Cerebellar cortex (tissue), 1 donor: ENCODE data around the gene ABHD5.
A peak's percentile ranks its signal among the peaks of the same experiment; 100 is the strongest.

Experiments
- DNase-seq: peaks from one replicate; pipeline ENCODE4 v3.0.0-alpha.2; 2015; ENCODE audit warnings: low spot score

The ABHD5 gene

GRCh38 chr3:43685921-43686320 is 4.8 kb upstream of the ABHD5 start:
- DNase-seq = no peak

GRCh38 chr3:43686333-43686699 is 4.4 kb upstream of the ABHD5 start:
- DNase-seq = no peak

- no peak for DNase-seq
Measured at GRCh38 chr3:43686700-43687498, 3.8 kb upstream of the ABHD5 start.

- DNase-seq = no peak
Measured at GRCh38 chr3:43687499-43687811, 3.3 kb upstream of the ABHD5 start.

GRCh38 chr3:43688245-43688650 is 2.5 kb upstream of the ABHD5 start:
- no peak for DNase-seq

DNA sequence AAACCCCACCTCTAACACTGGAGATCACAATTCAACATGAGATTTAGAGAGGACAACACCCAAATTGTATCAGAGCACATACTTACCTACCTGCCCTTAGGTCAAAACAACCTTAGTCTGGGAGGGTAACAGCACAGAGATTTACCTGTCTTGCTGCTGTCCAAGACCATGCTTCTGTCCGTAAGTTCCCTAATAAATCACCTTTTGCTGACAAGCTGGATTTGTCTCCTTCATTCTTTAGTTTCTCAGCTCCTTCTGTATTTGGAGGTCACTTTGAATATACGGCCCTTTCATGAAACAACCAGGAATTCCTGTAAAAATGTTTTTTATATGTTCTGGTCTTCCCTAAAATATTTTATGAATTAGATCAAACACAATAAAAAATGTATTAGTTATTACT is 1.6 kb upstream of the ABHD5 start:
- no peak for DNase-seq

DNA sequence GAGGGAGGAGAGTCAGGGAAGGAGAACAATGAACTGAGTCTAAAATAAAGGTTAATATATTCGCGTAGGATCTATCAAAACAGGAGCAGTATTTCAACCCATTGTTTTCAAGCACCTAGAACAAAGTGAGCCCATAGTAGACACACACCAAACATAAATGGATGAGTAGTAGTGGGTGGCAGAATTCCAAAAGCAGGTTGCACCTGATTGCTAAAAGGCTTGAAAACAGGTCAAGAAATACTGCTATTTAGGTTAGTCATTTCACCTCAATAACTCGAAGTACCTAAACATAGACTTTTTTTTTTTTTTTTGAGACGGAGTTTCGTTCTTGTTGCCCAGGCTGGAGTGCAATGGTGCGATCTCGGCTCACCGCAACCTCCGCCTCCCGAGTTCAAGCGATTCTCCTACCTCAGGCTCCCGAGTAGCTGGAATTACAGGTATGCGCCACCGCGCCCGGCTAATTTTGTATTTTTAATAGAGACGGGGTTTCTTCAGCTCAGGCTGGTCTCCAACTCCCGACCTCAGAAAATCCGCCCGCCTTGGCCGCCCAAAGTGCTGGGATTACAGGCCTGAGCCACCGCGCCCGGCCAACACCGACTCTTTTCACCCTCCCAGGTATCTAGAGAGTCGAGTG is 855 bp upstream of the ABHD5 start:
- DNase-seq = peak; percentile 47

- DNase-seq = peak; percentile 72
Measured at GRCh38 chr3:43691120-43691995, 620 bp downstream of the ABHD5 start.

GRCh38 chr3:43692085-43692855 is 1.5 kb downstream of the ABHD5 start:
- no peak for DNase-seq

GRCh38 chr3:43692971-43693370 is 2.2 kb downstream of the ABHD5 start:
- no peak for DNase-seq

DNA sequence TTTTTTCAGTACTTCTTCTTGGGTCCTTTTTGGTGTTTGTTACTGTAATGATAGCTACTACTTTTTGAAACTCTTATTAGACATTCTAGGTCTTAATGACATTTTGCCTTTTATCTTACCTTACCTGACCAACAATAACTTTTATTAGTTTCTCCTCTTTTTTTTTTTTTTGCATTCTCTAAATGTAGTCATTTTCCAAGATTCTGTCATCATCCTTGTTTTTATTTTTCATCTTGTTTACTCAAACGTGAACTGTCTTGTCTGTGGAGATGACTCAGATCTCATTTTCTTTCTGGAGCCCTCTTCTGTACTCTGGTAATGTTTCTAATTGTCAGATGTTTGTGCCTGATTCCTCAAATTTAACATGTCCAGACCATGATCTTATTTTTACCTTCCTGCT is 2.9 kb downstream of the ABHD5 start:
- no peak for DNase-seq

- no peak for DNase-seq
Measured at GRCh38 chr3:43695443-43695842, 4.7 kb downstream of the ABHD5 start.

DNA sequence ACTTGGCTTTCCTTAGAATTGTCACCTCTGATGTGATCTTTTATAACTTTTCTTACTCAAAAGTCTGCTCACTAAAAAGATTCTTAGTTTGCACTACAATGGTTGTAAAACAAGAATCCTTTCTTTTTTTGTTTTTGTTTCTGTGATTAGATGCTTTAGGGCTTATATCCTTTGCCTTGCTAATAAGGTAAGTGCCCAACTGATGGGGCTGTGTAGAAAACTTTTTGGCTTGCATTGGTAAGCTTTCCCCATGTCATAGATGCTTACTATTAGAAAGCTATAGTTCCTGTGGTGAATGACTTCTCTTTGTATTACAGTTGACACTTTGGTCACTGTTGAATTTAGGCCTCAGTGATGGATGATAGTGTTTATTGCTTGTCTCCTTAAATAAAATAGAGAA is 5.1 kb downstream of the ABHD5 start:
- no peak for DNase-seq

DNA sequence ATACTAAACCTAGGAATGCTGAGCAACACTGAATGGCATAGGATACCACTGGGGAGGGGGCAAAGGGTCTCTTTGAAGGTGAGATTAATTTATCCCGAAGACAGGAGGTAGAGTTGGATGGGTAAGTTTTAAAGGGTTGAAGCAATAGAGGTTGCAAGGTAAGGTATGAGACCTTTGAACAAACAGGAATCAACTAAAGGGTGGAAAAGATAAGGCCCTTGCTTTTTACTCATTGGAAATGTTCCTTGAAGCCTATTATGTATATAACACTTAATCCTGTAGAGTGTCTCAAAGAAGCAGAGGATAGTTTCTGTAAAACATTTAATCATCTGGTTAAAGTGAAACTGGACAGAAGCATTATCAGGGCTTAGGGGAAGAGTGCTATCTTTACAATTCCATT is 5.7 kb downstream of the ABHD5 start:
- DNase-seq = no peak

GRCh38 chr3:43696881-43697280 is 6.1 kb downstream of the ABHD5 start:
- no peak for DNase-seq

GRCh38 chr3:43699864-43700263 is 9.1 kb downstream of the ABHD5 start:
- no peak for DNase-seq

DNA sequence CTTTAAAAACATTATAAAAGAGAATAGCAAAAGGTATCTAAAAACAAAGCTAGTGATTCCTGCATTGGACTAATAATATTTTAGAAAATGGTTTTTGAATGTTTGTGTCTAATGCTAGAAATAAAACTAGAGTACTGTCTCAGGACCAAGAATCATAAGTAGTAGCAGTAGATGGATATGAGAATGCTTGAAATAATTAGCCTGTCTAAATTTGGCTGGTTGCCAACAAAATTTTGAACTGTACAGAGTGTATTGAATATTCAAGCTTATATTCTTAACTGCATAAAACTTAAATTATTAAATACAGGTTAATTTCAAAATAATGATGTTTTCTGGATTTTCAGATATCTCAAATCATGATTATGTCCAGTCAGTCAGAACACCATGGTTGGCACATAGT is 14.0 kb downstream of the ABHD5 start:
- DNase-seq = no peak

DNA sequence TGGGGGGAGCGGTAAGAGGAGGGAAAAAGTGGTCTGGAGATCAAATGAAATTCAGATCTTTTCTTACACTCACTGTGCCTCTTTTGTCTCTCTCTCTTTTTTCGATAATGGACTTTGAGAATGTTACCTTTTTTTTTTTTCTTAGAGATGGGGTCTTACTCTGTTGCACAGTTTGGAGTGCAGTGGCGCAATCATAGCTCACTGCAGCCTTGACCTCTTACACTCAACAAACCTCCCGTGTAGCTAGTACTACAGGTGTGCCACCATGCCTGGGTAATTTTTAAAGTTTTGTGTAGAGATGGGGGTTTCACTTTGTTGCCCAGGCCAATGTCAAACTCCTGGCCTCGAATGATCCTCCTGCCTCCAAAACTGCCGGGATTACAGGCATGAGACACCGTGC is 15.6 kb downstream of the ABHD5 start:
- DNase-seq = no peak

- DNase-seq = no peak
Measured at GRCh38 chr3:43707266-43707665, 16.5 kb downstream of the ABHD5 start.

DNA sequence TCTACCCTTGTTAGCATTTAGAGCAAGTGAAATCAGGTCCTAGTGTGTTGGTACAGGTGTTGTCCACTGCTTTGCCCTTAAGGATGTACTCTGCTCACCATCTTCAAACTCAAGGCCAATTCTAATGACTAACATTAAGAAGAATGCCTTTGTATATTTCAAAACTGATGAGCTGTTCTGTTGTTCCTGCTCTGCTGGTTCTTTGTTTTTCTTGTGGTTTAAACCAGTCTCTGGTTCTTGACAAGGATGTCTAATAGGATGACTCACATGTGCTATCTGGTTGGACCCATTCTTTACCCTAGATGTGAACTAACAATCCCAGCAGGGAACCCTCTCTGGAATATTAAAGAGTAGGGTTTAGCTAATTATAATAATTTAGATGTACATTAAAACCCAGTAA is 17.3 kb downstream of the ABHD5 start:
- DNase-seq = no peak

- DNase-seq = no peak
Measured at GRCh38 chr3:43709022-43709421, 18.3 kb downstream of the ABHD5 start.

- DNase-seq = no peak
Measured at GRCh38 chr3:43710607-43711006, 19.9 kb downstream of the ABHD5 start.
